H1 (cell line): ENCODE measurements around the gene FYB2. TPM values are rescaled to one million over a fixed set of nuclear protein-coding genes. Genes with fewer than 3 reads are reported as not detected.

Experiments
- CTCF ChIA-PET: fragments of 300-600 bp; sonication (Branson Sonifier 250); formaldehyde crosslinking; loops from one replicate; lab custom pipeline; 2021; ENCODE audit not compliant: partially characterized antibody; lab: Charles Lee
- POLR2A ChIA-PET: fragments of 300-600 bp; sonication (Branson Sonifier 250); formaldehyde crosslinking; loops from one replicate; lab custom pipeline; 2021; ENCODE audit warnings: inconsistent platforms; ENCODE audit not compliant: partially characterized antibody; lab: Charles Lee
- DNase-seq, 2 experiments: peaks; one replicate each; pipeline versions ENCODE4 v3.0.0 to v3.0.0-alpha.2; 2010 to 2022; ENCODE audit warnings: low spot score in 2 of 2, low read depth in 1 of 2, mixed read lengths in 1 of 2
- FAIRE-seq: peaks from 2 replicates; lab custom pipeline; 2011; peaks lifted over from hg19 to GRCh38; lab: Jason Lieb, UNC
- H2AFZ ChIP-seq: 2 replicates; pipeline ENCODE4 v1.8.1; 2012; ENCODE audit warnings: low read length, inconsistent platforms
- H2AK5ac ChIP-seq: 2 replicates; pipeline ENCODE4 v1.6.1; 2013; ENCODE audit warnings: low read depth, low read length
- H2BK120ac ChIP-seq: replicated peaks from 2 replicates; pipeline ENCODE3; 2013; ENCODE audit warnings: low read depth, low read length, inconsistent platforms
- H2BK12ac ChIP-seq: 2 replicates; pipeline ENCODE4 v1.6.1; 2013; ENCODE audit warnings: low read depth, low read length
- H2BK15ac ChIP-seq: 2 replicates; pipeline ENCODE4 v1.6.1; 2013; ENCODE audit warnings: low read length
- H2BK20ac ChIP-seq: 2 replicates; pipeline ENCODE4 v1.6.1; 2013; ENCODE audit warnings: low read length
- H2BK5ac ChIP-seq: 2 replicates; pipeline ENCODE4 v1.6.1; 2013; ENCODE audit warnings: low read depth, low read length
- H3K14ac ChIP-seq: 2 replicates; pipeline ENCODE4 v1.6.1; 2013; ENCODE audit warnings: inconsistent platforms; ENCODE audit not compliant: insufficient read length
- H3K18ac ChIP-seq: 2 replicates; pipeline ENCODE4 v1.6.1; 2013; ENCODE audit warnings: low read length; ENCODE audit errors: extremely low read depth
- H3K23ac ChIP-seq: 2 replicates; pipeline ENCODE4 v1.6.1; 2013; ENCODE audit warnings: inconsistent platforms; ENCODE audit not compliant: insufficient read length
- H3K23me2 ChIP-seq: 2 replicates; pipeline ENCODE4 v1.6.1; 2013; ENCODE audit warnings: low read depth, low read length
- H3K27ac ChIP-seq: 2 replicates; pipeline ENCODE4 v1.6.1; 2011; ENCODE audit warnings: low read depth, low read length, inconsistent platforms
- H3K27me3 ChIP-seq, 4 experiments: replicated peaks in 1 of 4; 1 replicate in 1 of 4; 2 replicates in 3 of 4; pipeline versions ENCODE4 v1.6.1 to v1.8.1; 2011 to 2013; ENCODE audit warnings: low read length in 3 of 4, mild to moderate bottlenecking in 3 of 4, inconsistent platforms in 2 of 4, mixed read lengths in 2 of 4, moderate library complexity in 1 of 4; ENCODE audit not compliant: control insufficient read depth in 3 of 4, insufficient read depth in 3 of 4; ENCODE audit errors: extremely low read depth in 1 of 4
- H3K36me3 ChIP-seq, 4 experiments: 2 replicates each; pipeline versions ENCODE4 v1.6.1 to v1.8.1; 2011 to 2013; ENCODE audit warnings: mild to moderate bottlenecking in 4 of 4, low read length in 3 of 4, moderate library complexity in 2 of 4, control low read depth in 1 of 4, inconsistent platforms in 1 of 4; ENCODE audit not compliant: insufficient read depth in 4 of 4, control insufficient read depth in 2 of 4
- H3K4ac ChIP-seq: replicated peaks from 2 replicates; pipeline ENCODE3; 2013; ENCODE audit warnings: low read length, low read depth, mixed read lengths, inconsistent platforms; ENCODE audit not compliant: insufficient read length
- H3K4me1 ChIP-seq, 4 experiments: replicated peaks in 1 of 4; 1 replicate in 1 of 4; 2 replicates in 3 of 4; pipeline versions ENCODE4 v1.6.1 to v1.8.1; 2011 to 2013; ENCODE audit warnings: low read length in 3 of 4, inconsistent platforms in 2 of 4, mixed read lengths in 1 of 4; ENCODE audit not compliant: insufficient read depth in 4 of 4, control insufficient read depth in 3 of 4
- H3K4me2 ChIP-seq, 2 experiments: 2 replicates each; pipeline versions ENCODE4 v1.6.1 to v1.8.1; 2011 to 2013; ENCODE audit warnings: low read depth in 2 of 2, low read length in 2 of 2, control low read depth in 1 of 2, inconsistent platforms in 1 of 2, mild to moderate bottlenecking in 1 of 2; ENCODE audit not compliant: insufficient read depth in 1 of 2
- H3K4me3 ChIP-seq, 4 experiments: fragments of 200-600, 300-600 bp in 1 of 4; sonication (generic), shearing (Covaris generic), sonication (Bioruptor Twin) in 1 of 4; 2 replicates each; pipeline versions ENCODE4 v1.5.1 to v1.8.1; 2011 to 2016; ENCODE audit warnings: low read length in 4 of 4, low read depth in 3 of 4, control low read depth in 2 of 4, inconsistent platforms in 2 of 4, mild to moderate bottlenecking in 2 of 4, mixed read lengths in 1 of 4, moderate library complexity in 1 of 4; ENCODE audit not compliant: insufficient read depth in 2 of 4; ENCODE audit errors: extremely low read depth in 1 of 4
- H3K56ac ChIP-seq: replicated peaks from 2 replicates; pipeline ENCODE3; 2013; ENCODE audit warnings: low read depth, mild to moderate bottlenecking, mixed read lengths, low read length, inconsistent platforms; ENCODE audit not compliant: insufficient read length
- H3K79me1 ChIP-seq: 2 replicates; pipeline ENCODE4 v1.6.1; 2013; ENCODE audit warnings: low read depth, low read length, control low read depth
- H3K79me2 ChIP-seq, 2 experiments: 2 replicates each; pipeline versions ENCODE4 v1.6.1 to v1.8.1; 2012 to 2013; ENCODE audit warnings: low read length in 2 of 2, mild to moderate bottlenecking in 2 of 2, inconsistent platforms in 1 of 2; ENCODE audit not compliant: insufficient read depth in 2 of 2, control insufficient read depth in 1 of 2
- H3K9ac ChIP-seq, 4 experiments: replicated peaks in 1 of 4; 1 replicate in 1 of 4; 2 replicates in 3 of 4; pipeline versions ENCODE4 v1.6.1 to v1.8.1; 2011 to 2013; ENCODE audit warnings: low read depth in 3 of 4, low read length in 3 of 4, control low read depth in 2 of 4, mild to moderate bottlenecking in 2 of 4, moderate library complexity in 2 of 4, inconsistent platforms in 1 of 4; ENCODE audit errors: extremely low read depth in 1 of 4
- H3K9me3 ChIP-seq, 2 experiments: 2 replicates each; pipeline versions ENCODE4 v1.6.1 to v1.8.1; 2012 to 2013; ENCODE audit warnings: mild to moderate bottlenecking in 2 of 2, moderate library complexity in 2 of 2, control low read depth in 1 of 2, inconsistent platforms in 1 of 2, low read depth in 1 of 2, low read length in 1 of 2, mixed read lengths in 1 of 2; ENCODE audit not compliant: insufficient read depth in 2 of 2
- H4K20me1 ChIP-seq, 2 experiments: replicated peaks in 1 of 2; 2 replicates each; pipeline versions ENCODE3 to v1.8.1; 2011 to 2013; ENCODE audit warnings: inconsistent platforms in 2 of 2, low read length in 2 of 2, mild to moderate bottlenecking in 1 of 2; ENCODE audit not compliant: insufficient read depth in 2 of 2, control insufficient read depth in 1 of 2
- H4K5ac ChIP-seq: 2 replicates; pipeline ENCODE4 v1.6.1; 2013; ENCODE audit warnings: low read length, low read depth, mixed read lengths, inconsistent platforms; ENCODE audit not compliant: insufficient read length
- H4K8ac ChIP-seq: 2 replicates; pipeline ENCODE4 v1.8.0; 2013; ENCODE audit warnings: mild to moderate bottlenecking, moderate library complexity, low read length, inconsistent platforms; ENCODE audit not compliant: insufficient read depth; ENCODE audit errors: extremely low read depth
- H4K91ac ChIP-seq: replicated peaks from 2 replicates; pipeline ENCODE3; 2013; ENCODE audit warnings: low read length, mixed read lengths, inconsistent platforms; ENCODE audit not compliant: insufficient read length
- BCL11A ChIP-seq, 2 experiments: IDR thresholded peaks; one replicate each; pipeline ENCODE4 v1.6.1; 2011; ENCODE audit warnings: low read depth in 2 of 2, low read length in 2 of 2, mild to moderate bottlenecking in 2 of 2
- CTCF ChIP-seq, 3 experiments: IDR thresholded peaks; 1 replicate in 2 of 3; 2 replicates in 1 of 3; pipeline versions ENCODE4 v1.5.1 to v1.6.1; 2011; ENCODE audit warnings: low read length in 3 of 3, mild to moderate bottlenecking in 3 of 3, inconsistent platforms in 2 of 3, low read depth in 1 of 3, moderate library complexity in 1 of 3; ENCODE audit not compliant: insufficient read depth in 1 of 3; ENCODE audit errors: control extremely low read depth in 1 of 3
- E2F6 ChIP-seq: IDR thresholded peaks from 2 replicates; pipeline ENCODE4 v1.6.1; 2012; ENCODE audit warnings: inconsistent platforms
- KDM1A ChIP-seq: fragments of 200-600, 300-600 bp; sonication (generic); IDR thresholded peaks from 2 replicates; pipeline ENCODE4 v1.7.1; 2016; ENCODE audit warnings: mild to moderate bottlenecking, low read length, borderline replicate concordance
- NANOG ChIP-seq: IDR thresholded peaks from 2 replicates; pipeline ENCODE4 v1.6.1; 2011; ENCODE audit warnings: low read length, low read depth, mild to moderate bottlenecking, inconsistent platforms; ENCODE audit not compliant: insufficient read depth, poor library complexity, severe bottlenecking
- POU5F1 ChIP-seq: IDR thresholded peaks from 2 replicates; pipeline ENCODE4 v1.6.1; 2011; ENCODE audit warnings: low read depth, mild to moderate bottlenecking, low read length, moderate library complexity
- RXRA ChIP-seq: IDR thresholded peaks from 2 replicates; pipeline ENCODE4 v1.6.1; 2011; ENCODE audit warnings: low read depth, mild to moderate bottlenecking, low read length, moderate library complexity; ENCODE audit not compliant: insufficient read depth
- SAP30 ChIP-seq: fragments of 300-600 bp; sonication (generic); IDR thresholded peaks from 2 replicates; pipeline ENCODE4 v1.7.1; 2012; ENCODE audit warnings: low read length, moderate library complexity, mild to moderate bottlenecking, inconsistent platforms; ENCODE audit not compliant: insufficient read depth, insufficient replicate concordance
- SIX5 ChIP-seq: IDR thresholded peaks from 2 replicates; pipeline ENCODE4 v1.6.1; 2011; ENCODE audit warnings: mild to moderate bottlenecking, low read depth, low read length
- TAF7 ChIP-seq: optimal IDR thresholded peaks from 2 replicates; pipeline ENCODE3; 2011; ENCODE audit warnings: low read depth, mild to moderate bottlenecking, inconsistent platforms, low read length, moderate library complexity, borderline replicate concordance
- TBP ChIP-seq: IDR thresholded peaks from 2 replicates; pipeline ENCODE4 v1.6.1; 2011; ENCODE audit warnings: low read depth, low read length, improper control_type of control experiment
- WGBS, 2 experiments: shearing (Covaris generic) in 1 of 2; methylation state at CpG; one replicate each; pipeline versions ENCODE4 v1.1.6 to v1.1.7; 2013 to 2015; ENCODE audit warnings: low lambda C conversion rate in 2 of 2, mixed read lengths in 2 of 2, inconsistent platforms in 1 of 2, low coverage in 1 of 2, missing lambda C conversion rate in 1 of 2; ENCODE audit not compliant: insufficient replicate concordance in 2 of 2, insufficient coverage in 1 of 2, insufficient read length in 1 of 2; ENCODE audit errors: extremely low coverage in 1 of 2, missing lambda C conversion rate in 1 of 2; 5-methylcytosine and 5-hydroxymethylcytosine counted together
- polyA plus RNA-seq, 7 experiments: library from polyadenylated mRNA; depleted of rRNA in 3 of 7; stranded (reverse) in 5 of 7; unstranded in 2 of 7; fragments of >200 nt in 5 of 7; fragments of 200-250 nt in 2 of 7; gene quantifications; 1 replicate in 5 of 7; 2 replicates in 1 of 7; 4 replicates in 1 of 7; pipeline versions ENCODE4 v1.2.1 to v1.2.3, GENCODE V29; 2011 to 2013; ENCODE audit warnings: missing spikeins in 2 of 7, mixed read lengths in 2 of 7
- total RNA-seq: library from RNA; stranded (reverse); fragmentation: NEBNext Ultra II Directional; extraction: Animal tissue kit (Norgen Biotek cat#: 25700); gene quantifications from 2 replicates; pipeline ENCODE4 v1.2.1, GENCODE V29; 2021

Gene FYB2
- total and polyA plus RNA-seq, 2 of the 8 experiments (the other 6 are each of a cell fraction or from before 2014, with no cell fraction given) = 0.11 to 0.17 TPM

- H2BK15ac ChIP-seq = no peak overlapping the region
- TF ChIP-seq SIX5 = no peak
- TF ChIP-seq NANOG = no peak
- no peak for TF ChIP-seq BCL11A (IDR thresholded peaks at IDR 0.05; ENCODE audit: low read depth in 2 of 2, low read length in 2 of 2)
- no peak for TF ChIP-seq TBP
- TF ChIP-seq E2F6 = no peak
- no peak for TF ChIP-seq CTCF (IDR thresholded peaks at IDR 0.05; ENCODE audit: control extremely low read depth in 1 of 3, insufficient read depth in 1 of 3, low read depth in 1 of 3, low read length in 3 of 3)
- TF ChIP-seq RXRA = no peak
- no peak for TF ChIP-seq SAP30
- no peak for TF ChIP-seq POU5F1
- TF ChIP-seq KDM1A = no peak
- TF ChIP-seq TAF7 = no peak
Observed at GRCh38 chr1:56728964-56729363, 90.2 kb downstream of the FYB2 start.

More at GRCh38 chr1:56728964-56729363, 90.2 kb downstream of the FYB2 start:
- H3K4me2 ChIP-seq = no peak overlapping the region
- H3K14ac ChIP-seq = no peak overlapping the region
- no peak overlapping the region for H2BK20ac ChIP-seq
- H3K56ac ChIP-seq = no peak overlapping the region
- H3K27me3 ChIP-seq = no peaks in the 10 kb centered on the region
- H2BK120ac ChIP-seq = no peak overlapping the region
- ChIA-PET CTCF (no interaction called here), POLR2A (no interaction called here)
- FAIRE-seq (no peak), DNase-seq (no peak)
- no peaks in the 10 kb centered on the region for H4K20me1 ChIP-seq
- no peak overlapping the region for H2BK12ac ChIP-seq
- H4K8ac ChIP-seq = no peak overlapping the region
- WGBS, 2 experiments = 91% methylated on average over 2 of the region's 2 CpGs; no CpG with 5 or more reads in 1 of the 2 experiments
- H2AK5ac ChIP-seq = no peak overlapping the region
- H3K18ac ChIP-seq = no peak overlapping the region
- H3K23ac ChIP-seq = no peak overlapping the region
- no peaks in the 10 kb centered on the region for H3K79me2 ChIP-seq
- no peak overlapping the region for H2AFZ ChIP-seq
- no peak overlapping the region for H3K4ac ChIP-seq
- H4K91ac ChIP-seq = no peak overlapping the region
- H2BK5ac ChIP-seq = no peak overlapping the region
- no peaks in the 10 kb centered on the region for H3K79me1 ChIP-seq
- H3K4me1 ChIP-seq = no peaks in the 10 kb centered on the region
- H3K36me3 ChIP-seq = no peaks in the 10 kb centered on the region
- no peak overlapping the region for H3K9ac ChIP-seq
- H3K4me3 ChIP-seq = no peak overlapping the region
- H3K23me2 ChIP-seq = no peaks in the 10 kb centered on the region
- no peak overlapping the region for H4K5ac ChIP-seq
- H3K9me3 ChIP-seq = no peaks in the 10 kb centered on the region
- H3K27ac ChIP-seq = no peak overlapping the region
